NCI-H82 treated with DMSO at 0.1 percent for 48 hours (cell line): Measurements from ENCODE around the gene RACGAP1.

Experiments
- DNase-seq: peaks from one replicate; lab custom pipeline; 2025; ENCODE audit not compliant: unreplicated experiment; lab: John Stamatoyannopoulos, UW

The RACGAP1 gene

GRCh38 chr12:50056639-50056976, 31.3 kb upstream of the RACGAP1 start:
- DNase-seq, result no peak

- peak; percentile 35 for DNase-seq
Observed at GRCh38 chr12:50055831-50056638, 30.7 kb upstream of the RACGAP1 start.

GRCh38 chr12:50053583-50053982, 28.3 kb upstream of the RACGAP1 start:
- no peak for DNase-seq

GRCh38 chr12:50052964-50053363, 27.7 kb upstream of the RACGAP1 start:
- no peak for DNase-seq

GRCh38 chr12:50052544-50052943, 27.2 kb upstream of the RACGAP1 start:
- DNase-seq, result no peak

GRCh38 chr12:50051101-50051806, 26.0 kb upstream of the RACGAP1 start:
- no peak for DNase-seq

GRCh38 chr12:50050410-50051098, 25.3 kb upstream of the RACGAP1 start:
- DNase-seq, result peak; percentile 66

- DNase-seq, result no peak
Observed at GRCh38 chr12:50050119-50050385, 24.8 kb upstream of the RACGAP1 start.

GRCh38 chr12:50049254-50050118, 24.2 kb upstream of the RACGAP1 start:
- peak; percentile 20 for DNase-seq

- DNase-seq, result no peak
Observed at GRCh38 chr12:50047693-50048250, 22.5 kb upstream of the RACGAP1 start.

GRCh38 chr12:50043854-50044253, 18.6 kb upstream of the RACGAP1 start:
- DNase-seq, result no peak

GRCh38 chr12:50043308-50043707, 18.0 kb upstream of the RACGAP1 start:
- DNase-seq, result no peak

- DNase-seq, result no peak
Observed at GRCh38 chr12:50042693-50043092, 17.4 kb upstream of the RACGAP1 start.

GRCh38 chr12:50041962-50042361, 16.7 kb upstream of the RACGAP1 start:
- no peak for DNase-seq

- DNase-seq, result no peak
Observed at GRCh38 chr12:50041062-50041860, 16.0 kb upstream of the RACGAP1 start.

- no peak for DNase-seq
Observed at GRCh38 chr12:50040657-50041056, 15.4 kb upstream of the RACGAP1 start.

- peak; percentile 67 for DNase-seq
Observed at GRCh38 chr12:50039151-50039835, 14.0 kb upstream of the RACGAP1 start.

- no peak for DNase-seq
Observed at GRCh38 chr12:50038336-50038735, 13.0 kb upstream of the RACGAP1 start.

- no peak for DNase-seq
Observed at GRCh38 chr12:50032854-50033581, 7.7 kb upstream of the RACGAP1 start.
